ENCODE results near the gene GLTP.
"Not testable (repeated sequence)": the region's sequence is repeated elsewhere in the genome, so short reads cannot be mapped to it uniquely, and the experiment has no call there.

GLTP gene

DNA sequence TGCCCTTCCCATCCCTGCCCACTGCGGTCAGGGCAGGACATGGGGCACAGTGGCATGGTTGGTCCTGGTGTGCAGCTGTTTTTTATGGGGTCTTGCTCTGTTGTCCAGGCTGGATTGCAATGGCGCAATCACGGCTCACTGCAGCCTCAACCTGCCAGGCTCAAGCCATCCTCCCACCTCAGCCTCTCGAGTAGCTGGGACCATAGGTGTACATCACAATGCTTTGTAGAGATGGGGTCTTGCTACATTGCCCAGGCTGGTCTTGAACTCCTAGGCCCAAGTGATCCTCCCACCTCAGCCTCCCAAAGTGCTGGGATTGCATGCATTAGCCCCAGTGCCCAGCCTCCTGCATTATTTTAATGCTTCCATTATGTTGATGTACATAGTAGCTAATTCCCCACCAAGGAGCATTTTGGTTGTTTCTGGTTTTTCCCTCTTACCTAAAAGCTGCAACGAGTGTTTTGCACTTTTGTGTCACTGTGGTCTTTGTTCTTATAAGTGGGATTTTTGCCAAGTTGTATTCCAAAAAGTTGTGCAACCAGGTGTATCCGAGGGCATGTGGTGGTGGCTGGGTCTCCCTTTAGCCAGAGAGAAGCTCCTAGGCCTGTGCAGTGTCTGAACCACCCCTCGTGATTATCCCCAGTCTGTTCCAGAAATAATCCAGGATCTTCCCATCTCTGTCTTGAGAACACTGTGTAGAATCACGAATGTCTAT, 30.1 kb upstream of the GLTP start:
- H3K27ac ChIP-seq = no peak overlapping the region
- H3K4me3 ChIP-seq = no peak overlapping the region

DNA sequence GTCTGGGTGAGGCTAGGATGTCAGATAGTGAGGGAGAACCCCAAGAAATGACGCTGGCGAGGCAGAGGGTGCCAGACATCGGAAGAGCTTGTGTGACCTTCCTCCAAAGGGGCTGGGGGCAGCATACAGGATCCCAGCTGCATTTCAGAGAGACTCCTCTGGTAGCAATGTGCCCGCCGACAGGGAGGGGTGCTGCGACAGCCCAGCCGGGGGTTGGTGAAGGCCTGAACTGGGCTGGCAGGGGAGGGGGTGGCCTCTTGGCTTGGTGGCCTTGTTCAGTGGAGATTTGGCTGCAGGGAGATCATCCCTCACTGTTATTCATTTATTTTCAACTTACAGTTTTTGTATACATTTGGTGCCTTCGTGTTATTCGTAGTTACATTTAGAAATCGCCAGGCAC, 25.0 kb upstream of the GLTP start:
- H3K4me3 ChIP-seq = no peak overlapping the region
- H3K27ac ChIP-seq = no peak overlapping the region

DNA sequence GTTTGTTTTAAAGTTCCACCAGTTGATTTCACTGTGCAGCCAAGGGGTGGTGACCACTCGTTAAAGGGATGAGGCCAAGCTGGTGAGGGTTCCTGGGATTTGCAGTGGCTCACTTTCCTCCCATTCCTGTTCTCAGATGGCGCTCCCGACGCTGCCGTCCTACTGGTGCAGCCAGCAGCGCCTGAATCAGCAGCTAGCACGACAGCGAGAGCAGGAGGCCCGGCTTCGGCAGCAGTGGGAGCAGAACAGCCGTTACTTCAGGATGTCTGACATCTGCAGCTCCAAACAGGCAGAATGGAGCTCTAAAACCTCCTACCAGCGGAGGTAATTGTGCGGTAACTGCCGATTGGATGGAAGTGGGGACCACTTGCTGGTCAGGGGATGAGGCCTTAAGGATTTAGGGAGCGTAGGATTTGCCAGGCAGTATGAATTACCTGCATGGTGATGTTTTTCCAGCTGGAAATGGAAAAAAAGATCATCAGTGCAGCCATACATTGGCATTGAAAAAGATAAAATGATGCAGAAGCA, 22.6 kb upstream of the GLTP start:
- H3K27ac ChIP-seq = no peak overlapping the region
- H3K4me3 ChIP-seq = no peak overlapping the region

DNA sequence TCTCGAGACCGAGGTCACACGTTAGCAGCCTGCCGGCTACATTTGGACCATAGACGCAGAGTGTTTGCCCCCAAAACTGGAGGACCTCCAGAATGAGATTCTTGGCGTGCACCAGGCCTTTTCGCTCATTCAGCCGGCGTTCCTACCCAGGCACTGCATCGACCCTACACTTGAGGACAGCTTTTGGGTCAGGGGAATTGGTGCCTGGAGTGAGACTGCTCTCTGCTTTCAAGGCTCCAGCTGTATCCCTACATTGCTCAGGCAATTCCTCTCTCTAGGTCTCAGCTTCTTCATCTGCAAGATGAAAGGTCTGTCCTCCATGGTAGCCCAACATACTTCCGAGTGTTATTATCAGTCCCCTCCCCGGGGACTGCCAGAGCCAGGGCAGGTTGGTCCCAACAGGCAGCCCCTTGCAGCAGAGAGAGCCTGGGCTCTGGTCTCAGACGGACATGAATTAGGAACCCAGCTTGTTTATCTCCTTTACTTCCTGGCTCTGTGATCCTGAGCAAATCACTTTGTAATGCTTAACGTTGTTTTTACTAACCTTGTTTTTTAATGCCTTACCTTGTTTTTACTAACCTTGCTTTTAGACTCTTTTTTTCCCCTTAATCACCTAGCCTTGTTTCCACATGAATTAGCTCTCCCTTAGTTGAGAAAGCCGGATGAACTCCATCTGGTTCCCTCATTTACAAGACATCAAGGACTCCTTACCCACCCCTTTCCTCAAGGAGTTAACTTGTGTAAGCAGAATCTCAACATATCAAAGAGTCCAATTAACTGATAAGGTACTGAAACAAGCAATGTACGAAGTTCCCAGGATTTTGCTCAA, 20.6 kb upstream of the GLTP start:
- peak overlapping the region; percentile 42 to 95 (median 89) for H3K27ac ChIP-seq
- peak overlapping the region; percentile 51 to 83 (median 75) for H3K4me3 ChIP-seq

DNA sequence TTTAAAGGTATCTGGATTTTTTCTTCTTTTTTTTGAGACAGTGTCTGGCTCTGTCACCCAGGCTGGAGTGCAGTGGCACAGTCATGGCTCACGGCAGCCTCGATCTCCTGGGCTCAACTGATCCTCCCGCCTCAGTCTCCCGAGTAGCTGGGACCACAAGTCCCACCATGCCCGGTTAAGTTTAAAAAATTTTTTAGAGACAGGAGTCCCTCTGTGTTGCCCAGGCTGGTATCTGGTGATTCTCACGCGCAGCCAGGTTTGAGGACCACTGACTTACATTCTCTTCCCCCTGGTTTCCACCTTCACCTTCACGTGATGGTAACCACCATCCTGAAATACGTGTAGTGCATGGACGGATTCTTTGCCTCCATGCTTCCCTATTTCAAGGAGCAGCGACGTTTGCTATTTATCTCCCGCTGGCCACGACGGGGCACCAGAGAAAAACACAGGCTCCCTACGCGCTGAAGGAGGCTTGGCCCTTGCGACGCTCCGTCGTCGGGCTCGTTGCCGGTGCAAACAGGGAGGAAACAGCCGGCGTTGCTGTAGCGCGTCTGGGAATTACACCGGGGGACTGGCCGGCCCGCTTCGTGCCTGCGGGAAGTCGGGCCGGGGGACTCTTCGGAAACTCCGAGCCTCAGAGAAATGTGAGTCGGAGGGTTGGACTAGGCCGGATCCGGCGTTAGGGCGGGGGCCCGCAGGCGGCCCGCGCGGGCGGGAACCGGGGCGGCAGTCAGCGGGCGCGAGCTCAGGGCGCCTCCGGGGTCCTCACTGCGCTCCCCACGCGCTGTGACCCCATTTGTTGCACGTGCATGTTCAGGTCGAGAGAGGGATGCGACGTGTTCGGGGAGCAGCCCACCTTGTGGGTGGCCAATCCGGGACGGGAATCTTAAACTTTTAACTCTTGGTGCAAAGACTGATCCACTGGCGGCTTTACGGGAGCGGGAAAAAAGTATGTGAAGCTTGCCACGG, 19.7 kb upstream of the GLTP start, which contains the start of gene TCHP:
Gene TCHP, plus strand, starts transcription at position 492 of the 969 bp plus-strand sequence. CDS start 2,753 bp downstream, outside the sequence.
- H3K4me3 ChIP-seq = peak within 1 kb of the TSS; percentile 51 to 83 (median 75)
- H3K27ac ChIP-seq = peak within 1 kb of the TSS; percentile 49 to 95 (median 89)

DNA sequence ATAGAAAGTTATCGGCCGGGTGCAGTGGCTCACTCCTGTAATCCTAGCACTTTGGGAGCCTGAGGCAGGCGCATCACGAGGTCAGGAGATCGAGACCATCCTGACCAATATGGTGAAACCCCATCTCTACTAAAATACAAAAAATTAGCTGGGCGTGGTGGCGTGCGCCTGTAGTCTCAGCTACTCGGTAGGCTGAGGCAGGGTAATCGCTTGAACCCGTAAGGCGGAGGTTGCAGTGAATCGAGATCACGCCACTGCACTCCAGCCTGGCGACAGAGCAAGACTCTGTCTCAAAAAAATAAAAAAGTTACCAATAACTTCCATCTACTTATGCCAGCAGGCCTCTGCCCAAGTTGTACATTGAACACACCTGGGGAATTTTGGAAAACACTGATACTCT, 19.0 kb upstream of the GLTP start:
- peak overlapping the region in 19 of 21 experiments; percentile 79 to 95 (median 89) for H3K27ac ChIP-seq
- H3K4me3 ChIP-seq = peak overlapping the region in 4 of 7 experiments; percentile 51 to 83 (median 68)

DNA sequence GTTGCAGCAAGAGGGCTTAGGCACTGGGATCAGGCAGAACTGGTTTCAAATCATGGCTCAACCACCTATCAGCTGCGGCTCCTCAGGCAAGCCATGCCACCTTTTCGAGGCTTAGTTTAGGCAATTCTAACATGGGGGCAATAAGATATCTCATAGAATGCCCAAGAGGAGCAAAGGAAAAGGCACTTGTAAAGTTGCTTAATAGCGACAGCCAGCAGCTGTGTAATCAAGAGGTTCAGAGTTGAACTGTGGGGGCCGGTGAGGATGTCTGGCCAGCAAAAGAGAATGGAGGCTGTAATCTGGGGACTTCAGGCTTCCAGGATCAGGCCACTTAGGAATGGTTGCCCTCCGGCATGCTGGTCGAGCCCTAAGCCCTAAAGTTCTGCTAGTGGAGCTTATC, 16.7 kb upstream of the GLTP start:
- Histone ChIP-seq H3K27ac (peak overlapping the region in 1 of 21 experiments; percentile 29), H3K4me3 (no peak overlapping the region)

DNA sequence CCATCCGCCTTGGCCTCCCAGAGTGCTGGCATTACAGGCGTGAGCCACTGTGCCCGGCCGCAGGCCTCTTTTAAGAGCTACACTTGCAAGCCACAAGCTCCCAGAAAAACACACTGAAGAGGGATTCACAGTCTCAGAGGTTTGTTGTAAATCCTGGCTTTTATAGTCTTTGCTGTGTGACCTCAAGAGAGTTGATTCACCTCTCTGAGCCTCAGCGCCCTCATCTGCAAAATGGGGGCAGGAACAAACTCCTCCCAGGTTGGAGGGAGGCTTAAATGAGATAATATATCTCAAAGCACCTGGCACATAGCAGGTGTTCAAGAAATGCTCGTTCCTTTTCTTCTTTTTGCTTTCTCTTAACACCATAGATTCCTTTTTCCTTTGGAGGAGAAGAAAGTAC, 15.8 kb upstream of the GLTP start:
- no peak overlapping the region for H3K4me3 ChIP-seq
- no peak overlapping the region for H3K27ac ChIP-seq

DNA sequence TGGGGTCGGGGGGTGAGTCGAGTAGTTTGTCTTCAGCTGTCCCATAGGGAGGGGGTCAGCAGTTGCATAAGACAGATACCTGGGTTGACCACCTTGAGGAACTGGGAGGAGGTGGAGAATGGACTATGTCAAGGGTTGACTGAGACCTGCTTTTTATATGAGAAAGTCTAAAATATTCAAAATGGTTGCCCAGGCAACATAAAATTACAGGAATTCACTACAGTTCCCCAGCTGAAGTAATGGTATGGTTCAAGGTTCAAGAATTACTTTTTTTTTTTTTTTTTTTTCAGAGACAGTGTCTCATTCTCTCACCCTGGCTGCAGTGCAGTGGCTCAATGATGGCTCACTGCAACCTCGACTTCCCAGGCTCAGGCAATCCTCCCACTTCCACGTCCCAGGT, 14.6 kb upstream of the GLTP start:
- no peak overlapping the region for H3K27ac ChIP-seq
- H3K4me3 ChIP-seq = no peak overlapping the region

DNA sequence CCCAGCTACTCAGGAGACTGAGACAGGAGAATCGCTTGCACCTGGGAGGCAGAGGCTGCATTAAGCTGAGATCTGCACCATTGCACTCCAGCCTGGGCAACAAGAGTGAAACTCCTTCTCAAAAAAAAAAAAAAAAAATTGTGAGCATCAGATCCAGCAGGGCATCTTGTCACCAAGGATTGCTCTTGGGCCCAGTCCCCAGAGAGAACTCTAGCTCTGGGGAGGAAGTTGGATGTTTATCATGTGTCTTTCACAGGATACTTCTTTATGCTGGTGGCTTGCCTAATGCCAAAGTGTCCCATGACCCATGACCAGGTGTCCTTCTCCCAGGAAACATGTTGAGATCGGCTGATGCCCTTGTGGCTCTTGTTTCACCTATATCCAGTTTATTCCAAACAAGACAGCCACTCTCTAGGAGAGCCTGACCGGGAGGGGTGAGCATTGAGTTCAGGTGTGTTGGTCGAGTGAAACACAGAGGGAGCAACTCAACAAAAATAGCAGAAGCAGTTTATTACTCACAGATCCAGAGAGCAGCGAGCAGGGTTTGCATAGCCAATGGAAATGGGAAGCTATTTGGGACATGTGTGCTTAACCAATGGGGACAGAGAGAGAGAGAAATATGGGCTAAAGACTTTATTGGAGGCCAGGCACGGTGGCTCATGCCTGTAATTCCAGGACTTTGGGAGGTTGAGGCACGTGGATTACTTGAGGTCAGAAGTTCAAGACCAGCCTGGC, 13.1 kb upstream of the GLTP start:
- no peak overlapping the region for H3K4me3 ChIP-seq
- H3K27ac ChIP-seq = no peak overlapping the region

DNA sequence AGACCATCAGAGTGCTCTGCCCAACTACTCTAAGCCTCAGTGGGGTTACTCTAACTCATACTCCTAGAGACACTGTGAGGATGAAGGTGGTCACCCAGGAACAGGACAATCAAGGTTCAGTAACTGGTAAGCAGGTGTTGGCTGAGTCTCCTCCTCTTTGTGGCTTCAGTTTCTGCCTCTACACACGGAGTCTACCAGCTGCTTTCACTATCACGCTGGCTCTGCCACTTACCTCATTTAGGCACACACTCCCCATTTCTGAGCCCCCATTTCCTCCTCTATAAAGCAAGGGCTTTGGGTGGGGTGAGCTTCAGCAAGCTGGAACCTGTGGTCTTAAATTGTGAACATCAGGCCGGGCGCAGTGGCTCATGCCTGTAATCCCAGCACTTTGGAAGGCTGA, 12.4 kb upstream of the GLTP start:
- no peak overlapping the region for H3K4me3 ChIP-seq
- peak overlapping the region in 1 of 21 experiments; percentile 55 for H3K27ac ChIP-seq

DNA sequence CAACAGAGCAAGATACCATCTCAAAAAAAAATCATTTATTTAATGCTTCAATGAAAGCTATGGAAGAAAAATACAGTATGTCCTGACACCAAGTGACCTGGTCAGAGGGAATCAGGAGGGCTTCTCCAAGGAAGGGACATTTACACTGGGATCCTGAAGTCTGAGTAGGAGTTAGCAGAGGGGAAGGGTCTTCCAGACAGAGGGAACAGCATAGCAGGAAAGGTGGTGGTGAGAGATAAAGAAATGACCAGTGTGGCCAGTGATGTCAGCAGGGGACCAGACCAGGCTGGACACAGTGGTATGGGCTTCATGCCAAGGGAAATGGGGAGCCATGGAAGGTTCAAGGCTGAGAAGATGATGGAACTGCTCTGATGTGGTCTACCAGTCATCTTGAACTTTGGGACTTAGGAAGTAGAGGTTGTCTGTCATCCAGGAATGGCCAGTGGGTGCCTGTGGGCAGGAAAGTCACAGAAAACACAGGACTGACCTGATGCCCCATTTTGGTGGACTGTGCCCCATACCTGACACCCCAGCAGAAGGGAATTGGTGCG, 11.9 kb upstream of the GLTP start:
- Histone ChIP-seq H3K4me3 (no peak overlapping the region), H3K27ac (peak overlapping the region in 1 of 21 experiments; percentile 55)

DNA sequence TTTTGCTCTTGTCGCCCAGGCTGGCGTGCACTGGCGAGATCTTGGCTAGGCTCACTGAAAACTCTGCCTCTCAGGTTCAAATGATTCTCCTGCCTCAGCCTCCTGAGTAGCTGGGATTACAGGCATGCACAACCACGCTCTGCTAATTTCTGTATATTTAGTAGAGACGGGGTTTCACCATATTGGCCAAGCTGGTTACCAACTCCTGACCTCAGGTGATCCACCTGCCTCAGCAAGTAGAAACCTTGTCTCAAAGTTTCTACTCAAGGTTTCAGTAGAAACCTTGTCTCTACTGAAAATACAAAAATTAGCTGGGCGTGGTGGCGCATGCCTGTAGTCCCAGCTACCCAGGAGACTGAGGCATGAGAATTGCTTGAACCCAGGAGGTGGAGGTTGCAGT, 11.4 kb upstream of the GLTP start:
- not testable (repeated sequence) for H3K4me3 ChIP-seq, H3K27ac ChIP-seq

DNA sequence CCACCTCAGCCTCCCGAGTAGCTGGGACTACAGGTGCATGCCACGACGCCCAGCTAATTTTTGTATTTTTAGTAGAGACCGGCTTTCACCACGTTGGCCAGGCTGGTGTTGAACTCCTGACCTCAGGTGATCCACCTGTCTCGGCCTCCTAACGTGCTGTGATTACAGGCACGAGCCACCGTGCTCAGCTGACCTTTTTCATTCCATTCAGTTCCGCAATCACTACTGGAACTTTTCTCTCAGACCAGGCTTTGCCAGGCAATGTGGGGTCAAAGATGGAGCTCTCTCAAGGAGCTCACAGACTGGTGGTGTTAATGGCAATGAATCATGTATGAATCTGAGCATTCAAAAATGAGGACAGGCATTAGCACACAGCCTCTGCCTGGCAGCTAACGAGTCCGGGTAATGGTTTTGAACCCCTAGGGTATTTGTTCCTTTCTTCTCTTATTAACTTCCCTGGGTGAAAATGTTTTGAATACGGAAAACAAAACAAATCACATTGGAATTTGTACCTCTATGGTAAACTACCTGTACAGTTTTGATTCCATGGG, 10.4 kb upstream of the GLTP start:
- H3K4me3 ChIP-seq = no peak overlapping the region
- peak overlapping the region in 5 of 21 experiments; percentile 2 to 95 (median 83) for H3K27ac ChIP-seq

DNA sequence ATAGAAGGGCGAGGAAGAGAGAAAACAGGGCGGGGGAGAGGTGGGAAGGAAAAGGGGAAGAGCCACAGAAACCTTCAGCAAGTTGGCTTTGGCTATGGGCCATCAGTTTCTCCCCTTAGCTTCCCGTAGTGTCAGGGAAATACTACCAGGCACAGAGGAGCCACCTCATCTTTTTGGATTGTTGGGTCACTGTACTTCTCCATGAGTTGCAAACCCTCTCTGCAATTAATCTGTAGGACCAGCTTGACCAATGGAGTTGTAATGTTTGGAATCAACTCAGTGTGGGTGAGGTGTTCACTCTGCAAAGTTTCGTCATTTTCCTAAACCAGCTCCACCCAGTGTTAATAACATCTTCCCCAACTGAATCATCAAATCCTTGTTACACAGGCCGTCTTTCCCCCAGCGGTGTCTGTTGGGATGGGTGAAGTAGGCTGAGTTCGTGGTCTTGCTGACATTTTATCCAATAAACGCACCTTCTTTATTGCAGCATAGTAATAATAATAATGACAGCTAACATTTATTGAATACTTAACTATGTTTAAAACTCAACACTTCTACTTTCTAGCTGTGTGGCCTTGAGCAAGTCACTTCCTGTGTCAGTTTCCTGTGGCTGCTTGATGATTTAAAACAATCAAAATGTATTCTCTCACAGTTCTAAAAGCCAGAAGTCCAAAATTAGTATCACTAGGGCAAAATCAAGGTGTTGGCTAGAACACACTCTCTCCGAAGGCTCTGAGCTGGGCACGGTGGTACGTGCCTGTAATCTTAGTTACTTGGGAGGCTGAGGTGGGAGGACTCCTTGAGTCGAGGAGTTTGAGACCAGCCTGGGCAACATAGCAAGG, 8.1 kb upstream of the GLTP start:
- Histone ChIP-seq H3K4me3 (no peak overlapping the region), H3K27ac (peak overlapping the region in 20 of 21 experiments; percentile 63 to 95 (median 83))

DNA sequence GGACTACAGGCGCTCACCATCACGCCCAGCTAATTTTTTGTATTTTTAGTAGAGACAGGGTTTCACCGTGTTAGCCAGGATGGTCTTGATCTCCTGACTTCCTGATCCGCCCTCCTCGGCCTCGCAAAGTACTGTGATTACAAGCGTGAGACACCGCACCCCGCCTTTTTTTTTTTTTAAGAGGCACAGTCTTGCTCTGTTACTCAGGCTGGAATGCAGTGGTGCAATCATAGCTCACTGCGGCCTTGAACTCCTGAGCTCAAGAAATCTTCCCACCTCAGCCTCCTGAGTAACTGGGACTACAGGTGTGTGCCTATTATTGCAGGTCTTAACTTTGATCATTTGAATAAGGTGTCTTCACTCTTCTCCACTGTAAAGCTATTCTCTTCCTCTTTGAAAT, 5.3 kb upstream of the GLTP start:
- peak overlapping the region in 13 of 21 experiments; percentile 0 to 89 (median 52) for H3K27ac ChIP-seq
- no peak overlapping the region for H3K4me3 ChIP-seq

DNA sequence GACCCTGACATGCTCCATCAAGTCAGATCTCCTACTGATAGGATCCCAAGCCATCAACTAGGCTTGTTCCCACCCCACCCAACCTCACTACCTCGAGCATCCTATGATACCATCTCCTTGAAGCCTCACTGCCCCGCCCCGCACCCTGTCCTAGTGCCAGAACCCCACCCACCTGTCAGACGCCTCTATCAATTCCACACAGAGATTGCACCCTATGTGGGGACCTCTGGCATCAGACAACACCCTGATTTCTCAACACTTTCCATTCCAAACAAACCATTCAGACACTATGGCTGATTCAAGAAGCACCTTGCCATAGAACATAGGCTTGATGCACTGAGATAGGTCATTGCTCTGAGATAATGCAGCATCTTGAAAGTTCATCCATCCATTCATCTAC, 3.1 kb upstream of the GLTP start:
- no peak overlapping the region for H3K4me3 ChIP-seq
- H3K27ac ChIP-seq = peak overlapping the region in 11 of 21 experiments; percentile 17 to 95 (median 65)

All from skin epidermis (tissue), 12 donors.